HCT116 (cell line): ENCODE data around the gene MBP. TPM values are rescaled to one million over a fixed set of nuclear protein-coding genes. Genes with fewer than 3 reads are reported as not detected.

Source experiments
- ATAC-seq: fragments of 200-7000 bp; cut with Tn5 transposase; 2 replicates; pipeline ENCODE4 v1.9.1; 2020; ENCODE audit warnings: mild to moderate bottlenecking, moderate library complexity
- BruUV-seq: library from RNA; stranded (reverse); fragments of 400-500 nt; replicated peaks from 2 replicates; lab custom pipeline; 2021; lab: Mats Ljungman, UMichigan
- CTCF ChIA-PET: fragments of 300-600 bp; sonication (Branson Sonifier 250); formaldehyde crosslinking; loops from one replicate; lab custom pipeline; 2021; ENCODE audit warnings: antibody characterized with exemption; lab: Charles Lee
- POLR2A ChIA-PET: fragments of 300-600, 350-600 bp; sonication (Branson Sonifier 250); formaldehyde crosslinking; loops from one replicate; lab custom pipeline; 2021; ENCODE audit warnings: antibody characterized with exemption; lab: Charles Lee
- RAD21 ChIA-PET, 2 experiments: fragments of 300-600 bp; sonication (Branson Sonifier 250); formaldehyde crosslinking; loops; one replicate each; lab custom pipeline; 2023; ENCODE audit warnings: low total read pairs in 2 of 2; ENCODE audit not compliant: uncharacterized antibody in 2 of 2, unreplicated experiment in 2 of 2, low non-redundant PET in 1 of 2; lab: Charles Lee
- DNase-seq: peaks from one replicate; pipeline ENCODE4 v3.0.0-alpha.2; 2010; ENCODE audit warnings: low read depth, low spot score
- H2AFZ ChIP-seq: fragments of 200-600 bp; shearing (Covaris generic), sonication (generic); 2 replicates; pipeline ENCODE4 v1.6.1; 2017; ENCODE audit warnings: low read depth, mixed run types, mixed read lengths, antibody characterized with exemption, low read length; ENCODE audit not compliant: poor library complexity, severe bottlenecking
- H3K27ac ChIP-seq: 2 replicates; pipeline ENCODE4 v1.5.1; 2012; ENCODE audit warnings: low read depth, low read length
- H3K27me3 ChIP-seq: fragments of 200-600 bp; sonication (generic); 2 replicates; pipeline ENCODE4 v1.6.1; 2016; ENCODE audit warnings: mixed run types, low read length, mixed read lengths; ENCODE audit not compliant: insufficient read depth
- H3K36me3 ChIP-seq, 2 experiments: fragments of 200-500 bp in 1 of 2; fragments of 200-600 bp in 1 of 2; sonication (Bioruptor generic) in 1 of 2; sonication (generic) in 1 of 2; 2 replicates each; pipeline versions ENCODE4 v1.5.1 to v1.6.1; 2014 to 2016; ENCODE audit warnings: low read length in 2 of 2, inconsistent platforms in 1 of 2, mixed read lengths in 1 of 2, mixed run types in 1 of 2; ENCODE audit not compliant: insufficient read depth in 2 of 2, control insufficient read depth in 1 of 2
- H3K4me1 ChIP-seq, 2 experiments: fragments of 200-600 bp in 1 of 2; sonication (generic) in 1 of 2; 2 replicates each; pipeline versions ENCODE4 v1.5.1 to v1.6.1; 2012 to 2017; ENCODE audit warnings: low read length in 2 of 2, inconsistent platforms in 1 of 2, mild to moderate bottlenecking in 1 of 2, mixed read lengths in 1 of 2, mixed run types in 1 of 2, moderate library complexity in 1 of 2; ENCODE audit not compliant: insufficient read depth in 2 of 2, control insufficient read depth in 1 of 2
- H3K4me2 ChIP-seq: fragments of 200-600 bp; sonication (generic); 2 replicates; pipeline ENCODE4 v1.6.1; 2017; ENCODE audit warnings: mixed run types, low read length, mixed read lengths
- H3K4me3 ChIP-seq, 2 experiments: fragments of 200-600 bp in 1 of 2; sonication (generic) in 1 of 2; replicated peaks in 1 of 2; 2 replicates each; pipeline ENCODE4 v1.5.1; 2011 to 2016; ENCODE audit warnings: low read length in 2 of 2, control low read depth in 1 of 2, low read depth in 1 of 2, mild to moderate bottlenecking in 1 of 2, mixed read lengths in 1 of 2, mixed run types in 1 of 2
- H3K79me2 ChIP-seq: fragments of 200-600 bp; sonication (generic); 2 replicates; pipeline ENCODE4 v1.6.1; 2017; ENCODE audit warnings: mild to moderate bottlenecking, mixed run types, low read length, moderate library complexity, mixed read lengths; ENCODE audit not compliant: insufficient read depth
- H3K9ac ChIP-seq: fragments of 200-600 bp; sonication (generic); 2 replicates; pipeline ENCODE4 v1.6.1; 2016; ENCODE audit warnings: low read length, mixed read lengths
- H3K9me2 ChIP-seq: fragments of 200-600 bp; sonication (generic), shearing (Covaris generic); 2 replicates; pipeline ENCODE4 v1.6.1; 2017; ENCODE audit warnings: mixed run types, mild to moderate bottlenecking, moderate library complexity; ENCODE audit not compliant: insufficient read depth
- H3K9me3 ChIP-seq, 2 experiments: fragments of 200-500 bp in 1 of 2; fragments of 200-600 bp in 1 of 2; sonication (Bioruptor generic) in 1 of 2; sonication (generic) in 1 of 2; 2 replicates each; pipeline ENCODE4 v1.6.1; 2014 to 2017; ENCODE audit warnings: low read length in 2 of 2, mixed read lengths in 2 of 2, inconsistent platforms in 1 of 2, low read depth in 1 of 2, mild to moderate bottlenecking in 1 of 2, mixed run types in 1 of 2, moderate library complexity in 1 of 2; ENCODE audit not compliant: control insufficient read depth in 1 of 2, insufficient read depth in 1 of 2
- H4K20me1 ChIP-seq: fragments of 200-600 bp; sonication (generic), shearing (Covaris generic); 2 replicates; pipeline ENCODE4 v1.6.1; 2017; ENCODE audit warnings: mixed run types, mild to moderate bottlenecking, moderate library complexity; ENCODE audit not compliant: insufficient read depth
- CEBPB ChIP-seq: IDR thresholded peaks from 2 replicates; pipeline ENCODE4 v1.6.1; 2012; ENCODE audit warnings: low read depth
- EGR1 ChIP-seq: IDR thresholded peaks from 2 replicates; pipeline ENCODE4 v1.6.1; 2012; ENCODE audit warnings: low read depth
- ELF1 ChIP-seq: IDR thresholded peaks from 2 replicates; pipeline ENCODE4 v1.6.1; 2012; ENCODE audit warnings: low read depth, borderline replicate concordance
- EZH2 ChIP-seq: fragments of 200-600 bp; sonication (generic); IDR thresholded peaks from 2 replicates; pipeline ENCODE4 v1.6.1; 2017; ENCODE audit warnings: antibody characterized with exemption, mixed run types
- EZH2phosphoT487 ChIP-seq: fragments of 200-600 bp; IDR thresholded peaks from 2 replicates; pipeline ENCODE4 v1.6.1; 2018; ENCODE audit warnings: antibody characterized with exemption, borderline replicate concordance
- JUND ChIP-seq: IDR thresholded peaks from 2 replicates; pipeline ENCODE4 v1.6.1; 2012
- POLR2A ChIP-seq: IDR thresholded peaks from 2 replicates; pipeline ENCODE4 v1.7.0; 2011; ENCODE audit warnings: borderline replicate concordance; ENCODE audit not compliant: insufficient read depth, insufficient read length; ENCODE audit errors: extremely low read depth
- POLR2AphosphoS5 ChIP-seq: IDR thresholded peaks from 2 replicates; pipeline ENCODE4 v1.6.1; 2011; ENCODE audit warnings: mild to moderate bottlenecking, low read depth, low read length, moderate library complexity
- SIN3A ChIP-seq: IDR thresholded peaks from 2 replicates; pipeline ENCODE4 v1.6.1; 2012; ENCODE audit warnings: low read depth
- SP1 ChIP-seq: IDR thresholded peaks from 2 replicates; pipeline ENCODE4 v1.6.1; 2012; ENCODE audit warnings: low read depth
- SRF ChIP-seq: IDR thresholded peaks from 2 replicates; pipeline ENCODE4 v1.6.1; 2012; ENCODE audit warnings: low read depth
- TCF7L2 ChIP-seq: IDR thresholded peaks from 2 replicates; pipeline ENCODE4 v1.7.0; 2011; ENCODE audit warnings: borderline replicate concordance, inconsistent platforms; ENCODE audit not compliant: insufficient read depth, insufficient read length; ENCODE audit errors: extremely low read depth
- ZBTB33 ChIP-seq: IDR thresholded peaks from 2 replicates; pipeline ENCODE4 v1.6.1; 2011; ENCODE audit warnings: mild to moderate bottlenecking, low read length, moderate library complexity; ENCODE audit not compliant: insufficient replicate concordance; ENCODE audit errors: extremely low read depth
- ZFX ChIP-seq: fragments of 450-650 bp; IDR thresholded peaks from 2 replicates; pipeline ENCODE4 v1.6.1; 2017
- ZNF274 ChIP-seq: fragments of 200-500 bp; sonication (Bioruptor generic); IDR thresholded peaks from 2 replicates; pipeline ENCODE4 v1.6.1; 2014; ENCODE audit warnings: mild to moderate bottlenecking, low read depth, low read length, inconsistent platforms
- intact Hi-C: fragments of 100-400 bp; cut with micrococcal nuclease; formaldehyde crosslinking; loops from 2 replicates; pipeline ENCODE4 v1.10.0; 2022
- total RNA-seq: library from RNA; stranded (reverse); gene quantifications from one replicate; pipeline ENCODE4 v1.2.1, GENCODE V29; 2021; ENCODE audit not compliant: unreplicated experiment
- TF ChIP-seq, protein P1 (sequence below): IDR thresholded peaks from 2 replicates; pipeline ENCODE4 v1.6.1; 2012
- TF ChIP-seq, protein P2 (sequence below): IDR thresholded peaks from 2 replicates; pipeline ENCODE4 v1.6.1; 2012
- TF ChIP-seq, protein P3 (sequence below), 3 experiments: fragments of 200-600 bp in 1 of 3; sonication (generic) in 1 of 3; IDR thresholded peaks in 2 of 3; conservative IDR thresholded peaks in 1 of 3; 2 replicates each; pipeline ENCODE4 v1.5.1; 2012 to 2017; ENCODE audit warnings: low read depth in 2 of 3, low read length in 2 of 3, antibody characterized with exemption in 1 of 3, borderline replicate concordance in 1 of 3, control low read depth in 1 of 3, mild to moderate bottlenecking in 1 of 3, mixed read lengths in 1 of 3, mixed run types in 1 of 3, moderate library complexity in 1 of 3; ENCODE audit not compliant: insufficient read depth in 1 of 3

The MBP gene
- total RNA-seq, 1 experiment from 2014 or later = 34.9 TPM

DNA sequence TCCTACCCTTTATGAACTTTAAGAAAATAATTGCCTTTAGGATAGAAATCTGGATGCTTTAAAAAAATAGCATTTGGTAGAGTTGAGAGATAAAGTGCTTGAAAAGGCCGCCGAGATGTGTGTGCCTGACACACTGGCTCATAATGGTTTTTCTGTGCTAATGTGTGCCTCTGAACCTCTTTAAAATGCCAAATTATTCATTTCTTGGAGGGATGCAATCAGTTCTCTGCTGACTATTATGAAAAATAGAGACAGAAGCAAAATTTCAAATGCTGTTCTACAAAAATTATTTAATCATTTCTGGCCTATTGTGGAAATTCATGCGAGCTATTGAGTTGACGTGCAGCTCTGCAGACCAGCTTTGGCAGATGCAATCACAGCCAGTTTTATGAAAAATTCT, 18.0 kb upstream of the MBP start:
- no peak overlapping the region for H2AFZ ChIP-seq
- no peak overlapping the region for H3K9ac ChIP-seq
- H3K27me3 ChIP-seq = no peaks in the 10 kb centered on the region
- DNase-seq (no peak), ATAC-seq (no peak)
- H3K4me3 ChIP-seq = no peak overlapping the region
- H3K9me3 ChIP-seq = no peaks in the 10 kb centered on the region
- no peaks in the 10 kb centered on the region for H3K36me3 ChIP-seq
- no TSS peak for BruUV-seq
- no peaks in the 10 kb centered on the region for H3K79me2 ChIP-seq
- H3K4me1 ChIP-seq = peaks cover 0 to 5% of the 10 kb centered on the region in 2 experiments; a peak in 2 of 4 replicates
- H3K27ac ChIP-seq = no peak overlapping the region
- intact Hi-C loops = no loop called here
- ChIA-PET RAD21 (no interaction called here), CTCF (interaction anchor here (1.6 kb wide), 1 partner anchor 58 kb away, joined by 4 read pairs; no protein-coding TSS in a partner anchor), POLR2A (no interaction called here)
- no peak overlapping the region for H3K4me2 ChIP-seq
- no peaks in the 10 kb centered on the region for H4K20me1 ChIP-seq
- no peak for TF ChIP-seq ZFX
- no peak for TF ChIP-seq EGR1
- H3K9me2 ChIP-seq = no peaks in the 10 kb centered on the region

DNA sequence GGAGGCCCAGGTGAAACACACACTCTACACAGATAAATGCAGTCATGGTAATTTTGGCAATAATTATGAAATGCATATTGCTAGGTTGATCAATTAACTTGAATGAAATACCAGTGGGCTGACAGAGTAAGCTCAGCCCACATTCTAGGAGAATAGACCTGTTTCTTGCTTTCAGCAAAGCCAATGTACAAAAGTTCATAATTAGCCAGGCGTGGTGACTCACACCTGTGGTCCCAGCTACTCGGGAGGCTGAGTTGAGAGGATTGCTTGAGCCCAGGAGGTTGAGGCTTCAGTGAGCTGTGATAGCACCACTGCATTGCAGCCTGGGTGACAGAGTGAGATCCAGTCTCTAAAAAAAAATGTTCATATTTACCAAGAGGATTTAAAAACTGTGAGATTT, 15.7 kb upstream of the MBP start:
- BruUV-seq = no TSS peak
- Histone ChIP-seq H2AFZ (no peak overlapping the region), H3K4me2 (no peak overlapping the region), H3K4me3 (no peak overlapping the region), H3K9me2 (no peaks in the 10 kb centered on the region), H3K9ac (no peak overlapping the region), H3K27me3 (no peaks in the 10 kb centered on the region), H3K36me3 (no peaks in the 10 kb centered on the region), H3K27ac (no peak overlapping the region), H4K20me1 (no peaks in the 10 kb centered on the region), H3K79me2 (no peaks in the 10 kb centered on the region), H3K9me3 (peaks cover 0 to 4% of the 10 kb centered on the region in 2 experiments; a peak in 1 of 4 replicates), H3K4me1 (peaks cover 0 to 5% of the 10 kb centered on the region in 2 experiments; a peak in 2 of 4 replicates)
- ChIA-PET CTCF (no interaction called here), POLR2A (no interaction called here), RAD21 (no interaction called here)
- TF ChIP-seq, protein P1, sequence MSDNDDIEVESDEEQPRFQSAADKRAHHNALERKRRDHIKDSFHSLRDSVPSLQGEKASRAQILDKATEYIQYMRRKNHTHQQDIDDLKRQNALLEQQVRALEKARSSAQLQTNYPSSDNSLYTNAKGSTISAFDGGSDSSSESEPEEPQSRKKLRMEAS = no peak
- TF ChIP-seq CEBPB (no peak), SP1 (no peak), ZBTB33 (no peak), POLR2AphosphoS5 (no peak), ZFX (no peak), POLR2A (no peak), TCF7L2 (no peak), ZNF274 (no peak), EZH2phosphoT487 (no peak), SIN3A (no peak), EZH2 (no peak), ELF1 (no peak), JUND (no peak), SRF (no peak)
- TF ChIP-seq, protein P2, sequence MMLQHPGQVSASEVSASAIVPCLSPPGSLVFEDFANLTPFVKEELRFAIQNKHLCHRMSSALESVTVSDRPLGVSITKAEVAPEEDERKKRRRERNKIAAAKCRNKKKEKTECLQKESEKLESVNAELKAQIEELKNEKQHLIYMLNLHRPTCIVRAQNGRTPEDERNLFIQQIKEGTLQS = no peak
- TF ChIP-seq, protein P3, sequence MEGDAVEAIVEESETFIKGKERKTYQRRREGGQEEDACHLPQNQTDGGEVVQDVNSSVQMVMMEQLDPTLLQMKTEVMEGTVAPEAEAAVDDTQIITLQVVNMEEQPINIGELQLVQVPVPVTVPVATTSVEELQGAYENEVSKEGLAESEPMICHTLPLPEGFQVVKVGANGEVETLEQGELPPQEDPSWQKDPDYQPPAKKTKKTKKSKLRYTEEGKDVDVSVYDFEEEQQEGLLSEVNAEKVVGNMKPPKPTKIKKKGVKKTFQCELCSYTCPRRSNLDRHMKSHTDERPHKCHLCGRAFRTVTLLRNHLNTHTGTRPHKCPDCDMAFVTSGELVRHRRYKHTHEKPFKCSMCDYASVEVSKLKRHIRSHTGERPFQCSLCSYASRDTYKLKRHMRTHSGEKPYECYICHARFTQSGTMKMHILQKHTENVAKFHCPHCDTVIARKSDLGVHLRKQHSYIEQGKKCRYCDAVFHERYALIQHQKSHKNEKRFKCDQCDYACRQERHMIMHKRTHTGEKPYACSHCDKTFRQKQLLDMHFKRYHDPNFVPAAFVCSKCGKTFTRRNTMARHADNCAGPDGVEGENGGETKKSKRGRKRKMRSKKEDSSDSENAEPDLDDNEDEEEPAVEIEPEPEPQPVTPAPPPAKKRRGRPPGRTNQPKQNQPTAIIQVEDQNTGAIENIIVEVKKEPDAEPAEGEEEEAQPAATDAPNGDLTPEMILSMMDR (IDR thresholded peaks at IDR 0.05 in 2 of 3, conservative IDR thresholded peaks at IDR 0.05 in 1 of 3; ENCODE audit: borderline replicate concordance in 1 of 3, insufficient read depth in 1 of 3, low read depth in 2 of 3, low read length in 2 of 3) = no peak
- DNase-seq (no peak), ATAC-seq (no peak)
- intact Hi-C loops = no loop called here
